Cardiac muscle cell (in vitro differentiated cells and primary cell): ENCODE data around the gene SLC25A25. TPM values are rescaled to one million over a fixed set of nuclear protein-coding genes. Genes with fewer than 3 reads are reported as not detected.

Experiments used
- DNase-seq, 2 donors: peaks; one replicate each; pipeline versions ENCODE4 v3.0.0 to v3.0.0-alpha.2; 2010 to 2017; ENCODE audit warnings: low read depth in 1 of 2, low spot score in 1 of 2
- H3K27ac ChIP-seq: fragments of 200-600 bp; sonication (generic); 2 replicates; pipeline ENCODE4 v1.5.1; 2016
- H3K27me3 ChIP-seq: fragments of 200-600 bp; sonication (generic); 2 replicates; pipeline ENCODE4 v1.6.0; 2016; ENCODE audit warnings: control low read depth
- H3K36me3 ChIP-seq: fragments of 200-600 bp; sonication (generic); 2 replicates; pipeline ENCODE4 v1.5.1; 2016; ENCODE audit warnings: control low read depth
- H3K4me1 ChIP-seq: fragments of 200-600 bp; sonication (generic); 2 replicates; pipeline ENCODE4 v1.8.1; 2017; ENCODE audit warnings: low read depth, mild to moderate bottlenecking, mixed run types
- H3K4me3 ChIP-seq: fragments of 200-600 bp; sonication (generic); 2 replicates; pipeline ENCODE4 v1.5.1; 2016; ENCODE audit warnings: mild to moderate bottlenecking
- H3K9me3 ChIP-seq: fragments of 200-600 bp; sonication (generic); 2 replicates; pipeline ENCODE4 v1.5.1; 2017; ENCODE audit warnings: low read depth, mild to moderate bottlenecking, control low read depth
- CTCF ChIP-seq: IDR thresholded peaks from 2 replicates; pipeline ENCODE4 v1.5.1; 2012; ENCODE audit warnings: low read depth, mild to moderate bottlenecking, low read length
- polyA plus RNA-seq: library from polyadenylated mRNA; unstranded; fragments of >200 nt; fragmentation: Nextera tagmentation; extraction: Ambion mirVana; gene quantifications from 2 replicates; pipeline ENCODE4 v1.2.1, GENCODE V29; 2016
- total RNA-seq: library from RNA; depleted of rRNA; stranded (reverse); fragments of >200 nt; gene quantifications from 2 replicates; pipeline ENCODE4 v1.2.3, GENCODE V29; 2016

The SLC25A25 gene
- total and polyA plus RNA-seq, 2 experiments from 2014 or later, result 9.1 to 15.8 TPM

GRCh38 chr9:128047231-128047630, 20.8 kb upstream of the SLC25A25 start:
- H3K4me3 ChIP-seq, result no peak overlapping the region
- H3K9me3 ChIP-seq, result no peaks in the 10 kb centered on the region
- H3K36me3 ChIP-seq, result no peaks in the 10 kb centered on the region
- no peak for DNase-seq
- H3K4me1 ChIP-seq, result peaks cover 11% of the 10 kb centered on the region
- H3K27ac ChIP-seq, result no peak overlapping the region
- H3K27me3 ChIP-seq, result no peaks in the 10 kb centered on the region
- no peak for TF ChIP-seq CTCF

- H3K4me3 ChIP-seq, result no peak overlapping the region
- no peak for DNase-seq
- TF ChIP-seq CTCF, result no peak
- no peaks in the 10 kb centered on the region for H3K9me3 ChIP-seq
- no peak overlapping the region for H3K27ac ChIP-seq
- H3K36me3 ChIP-seq, result no peaks in the 10 kb centered on the region
- H3K27me3 ChIP-seq, result no peaks in the 10 kb centered on the region
- peaks cover 8% of the 10 kb centered on the region for H3K4me1 ChIP-seq
Observed at GRCh38 chr9:128048663-128049062, 19.4 kb upstream of the SLC25A25 start.

- no peak overlapping the region for H3K4me3 ChIP-seq
- DNase-seq, result no peak
- H3K4me1 ChIP-seq, result peaks cover 6% of the 10 kb centered on the region
- TF ChIP-seq CTCF, result no peak
- H3K27me3 ChIP-seq, result no peaks in the 10 kb centered on the region
- H3K36me3 ChIP-seq, result no peaks in the 10 kb centered on the region
- H3K9me3 ChIP-seq, result no peaks in the 10 kb centered on the region
- no peak overlapping the region for H3K27ac ChIP-seq
Observed at GRCh38 chr9:128049843-128050242, 18.2 kb upstream of the SLC25A25 start.

GRCh38 chr9:128051932-128052709, 15.9 kb upstream of the SLC25A25 start:
- Histone ChIP-seq H3K27ac (no peak overlapping the region), H3K4me3 (no peak overlapping the region), H3K9me3 (no peaks in the 10 kb centered on the region), H3K27me3 (no peaks in the 10 kb centered on the region), H3K36me3 (no peaks in the 10 kb centered on the region), H3K4me1 (peaks cover 6% of the 10 kb centered on the region)
- DNase-seq, result no peak
- no peak for TF ChIP-seq CTCF

GRCh38 chr9:128053560-128053959, 14.5 kb upstream of the SLC25A25 start:
- no peak for DNase-seq
- H3K4me1 ChIP-seq, result peaks cover 6% of the 10 kb centered on the region
- H3K4me3 ChIP-seq, result no peak overlapping the region
- H3K9me3 ChIP-seq, result no peaks in the 10 kb centered on the region
- no peak for TF ChIP-seq CTCF
- H3K27ac ChIP-seq, result no peak overlapping the region
- H3K36me3 ChIP-seq, result no peaks in the 10 kb centered on the region
- H3K27me3 ChIP-seq, result no peaks in the 10 kb centered on the region
